Measurements from ENCODE around the gene C2orf92.

C2orf92 gene

DNA sequence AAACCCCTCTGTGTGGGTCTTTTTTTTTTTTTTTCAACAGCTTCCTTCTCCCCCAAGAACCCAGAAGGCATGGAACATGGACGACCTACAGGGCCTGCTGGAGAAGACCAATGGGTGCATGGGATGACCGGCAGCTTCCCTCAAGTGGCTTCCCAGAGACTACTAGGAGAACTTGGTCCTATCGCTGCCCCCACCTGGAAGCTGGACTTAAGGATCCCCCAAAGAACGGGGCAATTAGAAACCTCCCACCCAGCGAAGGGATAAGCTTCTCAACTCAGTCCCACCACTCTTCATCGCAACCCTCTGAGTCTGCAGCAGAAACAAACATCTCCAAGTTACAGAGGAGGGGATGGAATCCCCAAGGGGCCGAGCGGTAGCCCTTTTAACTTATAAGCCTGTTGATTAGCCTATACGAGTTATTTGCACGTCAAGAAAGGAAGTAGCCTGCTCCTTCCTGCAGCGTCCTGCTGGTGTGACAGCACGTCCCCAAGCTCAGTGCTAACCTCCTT, 7.1 kb upstream of the C2orf92 start:
- TF ChIP-seq, protein P1, sequence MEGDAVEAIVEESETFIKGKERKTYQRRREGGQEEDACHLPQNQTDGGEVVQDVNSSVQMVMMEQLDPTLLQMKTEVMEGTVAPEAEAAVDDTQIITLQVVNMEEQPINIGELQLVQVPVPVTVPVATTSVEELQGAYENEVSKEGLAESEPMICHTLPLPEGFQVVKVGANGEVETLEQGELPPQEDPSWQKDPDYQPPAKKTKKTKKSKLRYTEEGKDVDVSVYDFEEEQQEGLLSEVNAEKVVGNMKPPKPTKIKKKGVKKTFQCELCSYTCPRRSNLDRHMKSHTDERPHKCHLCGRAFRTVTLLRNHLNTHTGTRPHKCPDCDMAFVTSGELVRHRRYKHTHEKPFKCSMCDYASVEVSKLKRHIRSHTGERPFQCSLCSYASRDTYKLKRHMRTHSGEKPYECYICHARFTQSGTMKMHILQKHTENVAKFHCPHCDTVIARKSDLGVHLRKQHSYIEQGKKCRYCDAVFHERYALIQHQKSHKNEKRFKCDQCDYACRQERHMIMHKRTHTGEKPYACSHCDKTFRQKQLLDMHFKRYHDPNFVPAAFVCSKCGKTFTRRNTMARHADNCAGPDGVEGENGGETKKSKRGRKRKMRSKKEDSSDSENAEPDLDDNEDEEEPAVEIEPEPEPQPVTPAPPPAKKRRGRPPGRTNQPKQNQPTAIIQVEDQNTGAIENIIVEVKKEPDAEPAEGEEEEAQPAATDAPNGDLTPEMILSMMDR (IDR thresholded peaks at IDR 0.05): no peak
- H3K27ac ChIP-seq: peak overlapping the region; percentile 94
- no peaks in the 10 kb centered on the region for H3K9me3 ChIP-seq
- H3K4me3 ChIP-seq (ENCODE audit: low read depth in 1 of 2, low read length in 1 of 2): peak overlapping the region; percentile 69 to 73
- H3K4me1 ChIP-seq (ENCODE audit: control insufficient read depth in 1 of 2, insufficient read depth in 1 of 2, low read depth in 1 of 2, low read length in 1 of 2): peaks cover 15 to 23% of the 10 kb centered on the region in 2 experiments
- H3K36me3 ChIP-seq: peaks cover 21% of the 10 kb centered on the region
- H3K27me3 ChIP-seq: no peaks in the 10 kb centered on the region

DNA sequence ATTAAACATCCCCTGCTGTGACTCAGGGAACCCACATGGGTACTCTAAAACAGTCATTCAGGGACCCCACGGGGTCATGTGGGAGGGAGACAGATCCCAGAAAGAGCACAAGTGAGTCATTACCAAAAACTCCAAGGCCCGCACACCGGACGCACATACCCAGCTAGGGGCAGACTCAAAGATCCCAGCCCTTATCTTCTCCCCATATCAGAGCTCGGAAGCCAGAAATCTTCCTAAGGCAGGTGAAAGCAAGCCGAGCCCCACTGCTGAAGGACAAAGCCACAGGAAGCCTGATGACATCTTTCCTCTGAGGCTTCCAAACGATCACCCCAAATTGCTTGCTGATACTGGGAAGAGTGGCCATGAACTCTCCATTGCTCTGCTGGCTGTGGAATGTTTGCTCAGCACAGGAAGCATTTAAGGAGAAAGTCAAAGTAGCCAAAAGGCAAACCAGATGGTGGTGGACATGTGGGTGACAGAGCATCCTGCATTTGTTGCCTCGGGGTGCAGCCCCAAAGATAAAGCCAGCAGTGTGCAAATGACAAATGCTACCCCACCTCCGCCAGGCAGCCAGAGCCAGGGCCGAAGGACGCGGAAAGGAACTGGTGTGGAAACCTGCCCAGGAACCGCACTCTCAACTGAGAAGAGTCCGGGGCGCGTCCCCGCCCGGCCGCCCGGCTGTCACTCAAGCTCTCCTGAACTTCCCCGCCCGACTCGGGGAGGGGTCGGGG, 6.5 kb upstream of the C2orf92 start:
- Histone ChIP-seq H3K4me1 (ENCODE audit: control insufficient read depth in 1 of 2, insufficient read depth in 1 of 2, low read depth in 1 of 2, low read length in 1 of 2) (peaks cover 15 to 23% of the 10 kb centered on the region in 2 experiments), H3K36me3 (peaks cover 15% of the 10 kb centered on the region), H3K27ac (peak overlapping the region; percentile 94), H3K4me3 (ENCODE audit: low read depth in 1 of 2, low read length in 1 of 2) (peak overlapping the region; percentile 69 to 73), H3K9me3 (no peaks in the 10 kb centered on the region), H3K27me3 (no peaks in the 10 kb centered on the region)
- TF ChIP-seq, protein P1 (IDR thresholded peaks at IDR 0.05): no peak

DNA sequence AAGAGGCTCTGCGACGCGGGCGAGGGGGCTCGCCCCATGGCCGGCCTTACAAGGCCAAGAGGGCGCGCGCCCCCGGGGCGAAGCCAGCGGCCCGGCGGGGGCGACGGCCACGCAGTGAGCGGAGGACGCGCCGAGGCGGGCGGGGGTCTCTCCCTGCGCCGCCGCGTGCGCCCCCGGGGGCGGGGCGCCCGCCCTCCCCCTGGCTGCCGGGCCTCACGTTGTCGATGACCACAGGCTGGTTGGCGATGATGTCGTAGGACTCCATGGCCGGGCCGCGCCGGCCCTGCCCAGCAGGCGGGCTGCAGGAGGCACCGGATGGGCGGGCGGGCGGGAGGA, 5.9 kb upstream of the C2orf92 start:
- TF ChIP-seq, protein P1 (IDR thresholded peaks at IDR 0.05): no peak
- H3K27ac ChIP-seq: peak overlapping the region; percentile 94

DNA sequence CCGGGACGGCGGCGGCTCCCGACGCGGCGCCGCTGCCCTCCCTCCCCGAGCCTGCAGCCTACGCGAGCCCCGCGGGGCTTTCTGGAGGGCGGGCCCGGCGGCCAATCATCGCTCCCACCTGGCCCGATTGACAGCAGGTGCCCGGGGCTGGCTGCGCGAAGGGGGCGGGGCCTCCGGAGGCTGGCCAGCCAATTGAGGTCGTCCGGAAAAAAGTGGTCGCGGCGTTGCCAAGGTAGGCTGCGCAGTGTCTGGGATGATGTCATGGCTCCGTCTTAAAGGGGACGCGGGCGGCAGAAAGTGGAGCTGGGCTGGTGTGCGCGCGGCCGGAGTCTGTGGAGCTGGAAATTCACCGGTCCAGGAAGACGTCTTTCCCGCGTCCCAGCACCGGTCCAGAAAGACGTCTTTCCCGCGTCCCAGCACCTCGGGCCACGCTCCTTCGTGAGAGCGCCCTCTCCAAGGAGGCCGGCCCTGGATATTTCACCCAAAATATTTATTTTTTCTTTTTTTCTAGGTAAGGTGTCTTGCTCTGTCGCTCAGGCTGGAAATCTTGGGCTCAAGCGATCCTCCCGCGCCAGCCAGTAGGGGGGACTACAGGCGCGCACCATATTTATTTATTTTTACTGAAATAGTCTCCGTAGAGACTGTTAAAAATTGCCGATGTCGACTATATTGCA, 5.4 kb upstream of the C2orf92 start, which contains the start of gene ACTR1B:
Gene ACTR1B, minus strand, starts transcription at position 83 of the 674 bp plus-strand sequence. CDS start 154 bp downstream, outside the sequence.
- Histone ChIP-seq H3K27me3 (no peaks in the 10 kb centered on the region), H3K36me3 (peaks cover 4% of the 10 kb centered on the region), H3K9me3 (no peaks in the 10 kb centered on the region), H3K4me1 (ENCODE audit: control insufficient read depth in 1 of 2, insufficient read depth in 1 of 2, low read depth in 1 of 2, low read length in 1 of 2) (peaks cover 15 to 23% of the 10 kb centered on the region in 2 experiments), H3K27ac (peak within 1 kb of the TSS; percentile 94), H3K4me3 (ENCODE audit: low read depth in 1 of 2, low read length in 1 of 2) (peak within 1 kb of the TSS; percentile 69 to 73)
- TF ChIP-seq, protein P1 (IDR thresholded peaks at IDR 0.05): peak; percentile 27

More for the DNA sequence above, 5.9 kb upstream of the C2orf92 start:
- no peaks in the 10 kb centered on the region for H3K27me3 ChIP-seq
- H3K9me3 ChIP-seq: no peaks in the 10 kb centered on the region
- H3K4me3 ChIP-seq (ENCODE audit: low read depth in 1 of 2, low read length in 1 of 2): peak overlapping the region; percentile 69 to 73
- peaks cover 15 to 23% of the 10 kb centered on the region in 2 experiments for H3K4me1 ChIP-seq (ENCODE audit: control insufficient read depth in 1 of 2, insufficient read depth in 1 of 2, low read depth in 1 of 2, low read length in 1 of 2)
- peaks cover 10% of the 10 kb centered on the region for H3K36me3 ChIP-seq

DNA sequence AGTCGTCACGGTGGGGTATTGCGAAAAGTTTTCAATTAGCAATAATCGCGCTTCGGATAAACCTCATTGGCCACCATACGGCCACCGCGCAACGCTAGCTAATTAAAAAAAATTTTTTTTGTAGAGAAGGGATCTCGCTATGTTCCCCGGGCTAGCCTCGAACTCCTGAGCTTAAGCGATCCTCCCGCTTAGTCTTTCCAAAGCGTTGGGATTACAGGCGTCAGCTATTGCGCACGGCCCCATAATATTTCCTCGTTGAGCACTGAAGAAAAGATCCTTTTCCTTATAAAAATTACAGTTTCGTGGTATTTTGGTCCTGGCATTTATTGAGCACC, 4.9 kb upstream of the C2orf92 start:
- TF ChIP-seq, protein P1 (IDR thresholded peaks at IDR 0.05): no peak
- H3K4me3 ChIP-seq (ENCODE audit: low read depth in 1 of 2, low read length in 1 of 2): peak overlapping the region; percentile 69 to 73

More for the DNA sequence above, 4.9 kb upstream of the C2orf92 start:
- H3K27me3 ChIP-seq: no peaks in the 10 kb centered on the region
- H3K9me3 ChIP-seq: no peaks in the 10 kb centered on the region
- peak overlapping the region; percentile 94 for H3K27ac ChIP-seq
- H3K36me3 ChIP-seq: no peaks in the 10 kb centered on the region
- peaks cover 15 to 23% of the 10 kb centered on the region in 2 experiments for H3K4me1 ChIP-seq (ENCODE audit: control insufficient read depth in 1 of 2, insufficient read depth in 1 of 2, low read depth in 1 of 2, low read length in 1 of 2)
